ENCODE results near the gene ATXN3.
A peak's percentile ranks its signal among the peaks of the same experiment; 100 is the strongest.
"Not testable (repeated sequence)": the region's sequence is repeated elsewhere in the genome, so short reads cannot be mapped to it uniquely, and the experiment has no call there.

The ATXN3 gene

DNA sequence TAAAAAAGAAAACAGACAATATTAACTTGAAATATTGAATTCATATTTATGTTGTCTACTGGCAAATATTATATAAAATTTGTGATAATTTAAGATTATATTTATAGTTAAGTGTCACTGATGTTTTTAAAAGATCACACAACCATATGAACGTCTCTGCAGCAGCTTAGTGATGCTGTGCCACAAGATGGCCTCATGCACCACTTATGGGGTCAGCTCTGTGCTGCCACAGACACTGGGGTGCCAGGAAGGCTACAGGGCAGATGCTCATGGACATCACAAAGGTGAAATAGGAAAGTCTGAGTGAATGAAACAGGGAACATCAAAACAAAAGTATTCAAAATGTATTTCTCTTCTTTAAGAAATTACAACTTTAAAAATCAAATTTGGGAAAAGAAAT lies 13.1 kb downstream of the ATXN3 start:
- TF ChIP-seq, protein P1, sequence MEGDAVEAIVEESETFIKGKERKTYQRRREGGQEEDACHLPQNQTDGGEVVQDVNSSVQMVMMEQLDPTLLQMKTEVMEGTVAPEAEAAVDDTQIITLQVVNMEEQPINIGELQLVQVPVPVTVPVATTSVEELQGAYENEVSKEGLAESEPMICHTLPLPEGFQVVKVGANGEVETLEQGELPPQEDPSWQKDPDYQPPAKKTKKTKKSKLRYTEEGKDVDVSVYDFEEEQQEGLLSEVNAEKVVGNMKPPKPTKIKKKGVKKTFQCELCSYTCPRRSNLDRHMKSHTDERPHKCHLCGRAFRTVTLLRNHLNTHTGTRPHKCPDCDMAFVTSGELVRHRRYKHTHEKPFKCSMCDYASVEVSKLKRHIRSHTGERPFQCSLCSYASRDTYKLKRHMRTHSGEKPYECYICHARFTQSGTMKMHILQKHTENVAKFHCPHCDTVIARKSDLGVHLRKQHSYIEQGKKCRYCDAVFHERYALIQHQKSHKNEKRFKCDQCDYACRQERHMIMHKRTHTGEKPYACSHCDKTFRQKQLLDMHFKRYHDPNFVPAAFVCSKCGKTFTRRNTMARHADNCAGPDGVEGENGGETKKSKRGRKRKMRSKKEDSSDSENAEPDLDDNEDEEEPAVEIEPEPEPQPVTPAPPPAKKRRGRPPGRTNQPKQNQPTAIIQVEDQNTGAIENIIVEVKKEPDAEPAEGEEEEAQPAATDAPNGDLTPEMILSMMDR (IDR thresholded peaks at IDR 0.05; ENCODE audit: low read depth, low read length): peak; percentile 4
- no peak overlapping the region for H3K4me3 ChIP-seq (ENCODE audit: low read depth, low read length)
- no peak for DNase-seq (ENCODE audit: low read depth, low spot score)
- in situ Hi-C loops (cut with HindIII; ENCODE audit: low sequenced_read_pairs): no loop called here

DNA sequence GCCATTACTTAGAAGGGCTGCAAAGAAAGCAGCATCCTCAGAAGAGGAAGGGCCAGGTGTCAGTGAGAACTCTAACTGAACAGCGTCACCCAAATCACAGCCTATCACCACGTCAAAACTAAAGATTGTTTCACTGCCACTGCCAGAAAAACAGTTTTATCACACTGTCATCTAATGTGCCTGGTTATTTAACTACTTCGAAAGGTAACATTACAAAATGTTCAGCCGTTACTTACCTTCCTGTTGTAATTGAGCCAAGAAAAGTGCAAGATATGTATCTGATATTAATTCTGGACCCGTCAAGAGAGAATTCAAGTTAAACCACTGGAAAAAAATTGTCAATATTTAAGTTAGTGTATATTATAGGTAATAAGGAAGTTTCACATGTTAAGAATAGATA lies 17.9 kb downstream of the ATXN3 start:
- TF ChIP-seq, protein P1 (IDR thresholded peaks at IDR 0.05; ENCODE audit: low read depth, low read length): no peak
- in situ Hi-C loops (cut with HindIII; ENCODE audit: low sequenced_read_pairs): no loop called here
- no peak for DNase-seq (ENCODE audit: low read depth, low spot score)
- no peak overlapping the region for H3K4me3 ChIP-seq (ENCODE audit: low read depth, low read length)

DNA sequence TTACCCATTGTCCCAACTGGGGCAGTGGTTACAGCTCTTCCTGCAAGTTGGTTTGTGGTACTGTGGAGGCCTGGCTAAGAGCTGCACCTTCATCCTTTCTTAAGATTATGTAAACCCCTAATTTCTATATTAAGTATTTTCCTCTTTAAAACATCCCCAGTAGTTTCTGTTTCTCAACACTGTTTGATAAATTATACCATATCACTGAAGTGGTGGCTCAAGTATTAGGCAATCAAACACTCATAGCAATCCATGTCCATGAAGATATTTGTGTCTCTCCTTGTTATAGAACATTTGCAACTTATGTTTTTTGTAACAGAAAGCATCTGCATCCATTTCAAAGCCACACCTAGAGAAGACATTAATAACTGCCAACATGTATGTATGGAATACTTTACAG lies 31.8 kb downstream of the ATXN3 start:
- TF ChIP-seq, protein P1 (IDR thresholded peaks at IDR 0.05; ENCODE audit: low read depth, low read length): no peak
- H3K4me3 ChIP-seq (ENCODE audit: low read depth, low read length): no peak overlapping the region
- in situ Hi-C loops (cut with HindIII; ENCODE audit: low sequenced_read_pairs): no loop called here
- no peak for DNase-seq (ENCODE audit: low read depth, low spot score)

DNA sequence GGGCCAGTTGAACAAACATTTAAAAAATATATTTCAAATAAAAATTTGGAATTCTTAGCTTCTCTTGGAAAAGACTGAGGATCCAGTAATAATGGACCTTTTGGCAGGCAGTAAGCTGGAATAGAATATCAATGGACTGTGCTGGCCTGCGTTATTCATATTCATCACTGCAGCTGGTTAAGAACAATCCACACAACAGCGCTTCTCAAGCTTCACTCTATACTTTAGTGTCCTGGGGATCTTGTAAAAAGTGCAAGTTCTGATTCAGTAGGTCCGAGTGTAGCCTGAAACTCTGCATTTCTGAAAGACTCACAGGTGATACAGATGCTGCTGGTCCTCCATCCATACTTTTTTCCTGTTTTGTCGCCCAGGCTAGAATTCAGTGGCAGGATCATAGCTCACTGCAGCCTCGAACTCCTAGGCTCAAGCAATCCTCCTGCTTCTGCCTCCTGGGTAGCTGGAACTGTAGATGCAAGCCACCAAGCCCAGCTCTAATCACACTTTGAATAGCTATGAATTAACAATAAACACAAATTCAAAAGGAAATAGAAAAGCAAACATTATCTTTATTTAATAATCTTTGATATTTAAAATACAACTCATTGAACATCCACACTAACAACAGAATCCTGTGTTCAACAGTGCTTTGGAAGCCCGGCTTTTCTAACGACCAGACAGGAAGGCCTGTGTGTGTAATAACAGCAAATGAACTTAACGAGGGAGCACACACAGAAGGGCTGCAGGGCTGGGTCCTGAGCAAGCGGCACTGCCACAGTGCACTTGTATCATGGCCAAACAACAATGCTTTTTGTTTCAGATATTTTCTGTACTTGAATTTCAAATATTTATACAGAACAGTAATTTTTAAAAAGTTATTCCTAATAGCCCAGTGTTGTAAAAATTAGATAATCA lies 48.1 kb downstream of the ATXN3 start:
- DNase-seq (ENCODE audit: low read depth, low spot score): no peak
- in situ Hi-C loops (cut with HindIII; ENCODE audit: low sequenced_read_pairs): no loop called here
- no peak overlapping the region for H3K4me3 ChIP-seq (ENCODE audit: low read depth, low read length)
- TF ChIP-seq, protein P1 (IDR thresholded peaks at IDR 0.05; ENCODE audit: low read depth, low read length): no peak

DNA sequence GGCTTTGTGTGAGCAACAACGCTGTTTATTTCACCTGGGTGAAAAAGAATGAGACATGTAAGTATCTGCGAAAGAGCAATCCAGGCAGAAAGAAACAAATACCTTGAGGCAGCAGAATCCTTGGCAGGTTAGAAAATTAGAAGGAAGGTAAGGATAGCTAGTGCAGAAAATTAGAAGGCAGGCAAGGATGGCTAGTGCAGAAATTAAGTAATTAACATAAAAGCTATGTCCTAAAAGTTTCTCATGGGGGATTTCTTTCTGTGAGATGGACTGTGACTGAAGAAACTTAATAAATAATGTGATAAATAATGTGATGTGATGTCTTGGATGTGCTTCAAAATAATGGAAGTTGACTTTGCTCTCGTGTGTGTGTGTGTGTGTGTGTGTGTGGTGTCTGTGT lies 56.6 kb downstream of the ATXN3 start:
- DNase-seq (ENCODE audit: low read depth, low spot score): no peak
- no peak overlapping the region for H3K4me3 ChIP-seq (ENCODE audit: low read depth, low read length)
- TF ChIP-seq, protein P1 (IDR thresholded peaks at IDR 0.05; ENCODE audit: low read depth, low read length): no peak
- in situ Hi-C loops (cut with HindIII; ENCODE audit: low sequenced_read_pairs): no loop called here

DNA sequence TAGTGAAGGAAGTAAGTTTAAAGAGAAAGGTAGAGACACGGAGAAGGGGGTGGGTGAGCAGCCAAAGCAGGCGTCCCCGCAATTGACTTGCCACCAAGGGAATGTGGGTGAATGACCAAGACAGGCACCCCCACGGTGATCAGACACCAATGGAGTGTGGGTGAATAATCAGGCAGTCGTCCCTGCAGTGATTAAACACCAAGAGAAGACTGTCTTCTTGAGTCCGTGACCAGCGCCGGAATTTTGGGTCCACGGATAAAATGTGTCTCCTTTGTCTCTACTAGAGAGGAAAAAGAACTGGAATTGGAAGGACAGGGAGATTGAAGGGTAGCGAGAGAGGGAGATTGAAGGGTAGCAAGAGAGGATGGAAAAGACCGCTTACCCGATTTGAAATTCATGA lies 57.2 kb downstream of the ATXN3 start:
- H3K4me3 ChIP-seq (ENCODE audit: low read depth, low read length); DNase-seq (ENCODE audit: low read depth, low spot score); in situ Hi-C loops (cut with HindIII; ENCODE audit: low sequenced_read_pairs): not testable (repeated sequence)

DNA sequence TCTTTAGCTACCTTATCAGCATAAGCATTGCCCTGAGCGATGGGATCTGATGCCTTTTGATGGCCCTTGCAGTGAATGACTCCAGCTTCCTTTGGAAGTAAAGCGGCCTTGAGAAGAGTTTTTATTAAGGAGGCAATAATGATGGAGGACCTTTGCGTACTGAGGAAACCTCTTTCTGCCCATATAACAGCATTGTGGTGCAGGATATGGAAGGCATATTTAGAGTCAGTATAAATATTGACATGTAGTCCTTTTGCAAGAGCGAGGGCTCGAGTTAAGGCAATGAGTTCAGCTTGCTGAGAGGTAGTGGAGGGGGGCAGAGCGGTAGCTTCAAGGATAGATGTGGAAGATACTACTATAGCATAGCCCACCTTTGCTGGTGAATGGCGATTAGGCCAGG lies 60.5 kb downstream of the ATXN3 start:
- DNase-seq (ENCODE audit: low read depth, low spot score); in situ Hi-C loops (cut with HindIII; ENCODE audit: low sequenced_read_pairs); H3K4me3 ChIP-seq (ENCODE audit: low read depth, low read length): not testable (repeated sequence)

DNA sequence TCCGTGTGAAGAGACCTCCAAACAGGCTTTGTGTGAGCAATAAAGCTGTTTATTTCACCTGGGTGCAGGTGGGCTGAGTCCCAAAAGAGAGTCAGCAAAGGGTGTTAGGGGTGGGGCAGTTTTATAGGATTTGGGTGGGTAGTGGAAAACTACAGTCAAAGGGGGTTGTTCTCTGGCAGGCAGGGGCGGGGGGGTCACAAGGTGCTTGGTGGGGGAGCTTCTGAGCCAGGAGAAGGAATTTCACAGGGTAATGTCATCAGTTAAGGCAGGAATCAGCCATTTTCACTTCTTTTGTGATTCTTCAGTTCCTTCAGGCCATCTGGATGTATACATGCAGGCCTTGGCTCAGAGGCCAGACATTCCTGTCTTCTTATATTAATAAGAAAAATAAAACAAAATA lies 64.6 kb downstream of the ATXN3 start:
- DNase-seq (ENCODE audit: low read depth, low spot score); H3K4me3 ChIP-seq (ENCODE audit: low read depth, low read length); in situ Hi-C loops (cut with HindIII; ENCODE audit: low sequenced_read_pairs): not testable (repeated sequence)
